Measurements from ENCODE around the gene MAT1A.

DNA sequence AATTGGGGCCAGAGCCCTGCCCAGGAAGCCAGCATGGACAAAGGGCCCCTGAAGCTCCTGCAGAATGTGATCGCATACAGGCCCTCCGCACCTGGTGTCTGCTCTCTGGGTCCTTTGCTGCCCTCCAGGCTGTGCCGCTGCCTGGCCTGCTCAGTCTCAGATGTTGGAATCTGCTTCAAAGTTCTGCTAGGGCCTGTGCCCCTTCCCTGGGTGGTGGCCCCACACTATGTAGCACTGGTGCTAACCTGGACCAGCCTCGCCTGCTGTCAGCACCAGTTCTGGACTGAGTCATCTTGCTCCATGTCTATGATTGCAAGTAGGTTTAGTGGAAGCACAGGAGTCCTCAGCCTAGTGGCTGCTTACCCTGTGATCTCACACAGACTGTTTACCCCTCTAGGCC lies 6.3 kb downstream of the MAT1A start:
- no peak for TF ChIP-seq CTCF (IDR thresholded peaks at IDR 0.05; ENCODE audit: low read depth, low read length, missing input control)
- no peak for TF ChIP-seq GABPA (IDR thresholded peaks at IDR 0.05 in 1 of 2, conservative IDR thresholded peaks at IDR 0.05 in 1 of 2)
- TF ChIP-seq, protein P1, sequence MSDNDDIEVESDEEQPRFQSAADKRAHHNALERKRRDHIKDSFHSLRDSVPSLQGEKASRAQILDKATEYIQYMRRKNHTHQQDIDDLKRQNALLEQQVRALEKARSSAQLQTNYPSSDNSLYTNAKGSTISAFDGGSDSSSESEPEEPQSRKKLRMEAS (IDR thresholded peaks at IDR 0.05) = no peak
- TF ChIP-seq SP1 (IDR thresholded peaks at IDR 0.05) = no peak
- TF ChIP-seq, protein P2, sequence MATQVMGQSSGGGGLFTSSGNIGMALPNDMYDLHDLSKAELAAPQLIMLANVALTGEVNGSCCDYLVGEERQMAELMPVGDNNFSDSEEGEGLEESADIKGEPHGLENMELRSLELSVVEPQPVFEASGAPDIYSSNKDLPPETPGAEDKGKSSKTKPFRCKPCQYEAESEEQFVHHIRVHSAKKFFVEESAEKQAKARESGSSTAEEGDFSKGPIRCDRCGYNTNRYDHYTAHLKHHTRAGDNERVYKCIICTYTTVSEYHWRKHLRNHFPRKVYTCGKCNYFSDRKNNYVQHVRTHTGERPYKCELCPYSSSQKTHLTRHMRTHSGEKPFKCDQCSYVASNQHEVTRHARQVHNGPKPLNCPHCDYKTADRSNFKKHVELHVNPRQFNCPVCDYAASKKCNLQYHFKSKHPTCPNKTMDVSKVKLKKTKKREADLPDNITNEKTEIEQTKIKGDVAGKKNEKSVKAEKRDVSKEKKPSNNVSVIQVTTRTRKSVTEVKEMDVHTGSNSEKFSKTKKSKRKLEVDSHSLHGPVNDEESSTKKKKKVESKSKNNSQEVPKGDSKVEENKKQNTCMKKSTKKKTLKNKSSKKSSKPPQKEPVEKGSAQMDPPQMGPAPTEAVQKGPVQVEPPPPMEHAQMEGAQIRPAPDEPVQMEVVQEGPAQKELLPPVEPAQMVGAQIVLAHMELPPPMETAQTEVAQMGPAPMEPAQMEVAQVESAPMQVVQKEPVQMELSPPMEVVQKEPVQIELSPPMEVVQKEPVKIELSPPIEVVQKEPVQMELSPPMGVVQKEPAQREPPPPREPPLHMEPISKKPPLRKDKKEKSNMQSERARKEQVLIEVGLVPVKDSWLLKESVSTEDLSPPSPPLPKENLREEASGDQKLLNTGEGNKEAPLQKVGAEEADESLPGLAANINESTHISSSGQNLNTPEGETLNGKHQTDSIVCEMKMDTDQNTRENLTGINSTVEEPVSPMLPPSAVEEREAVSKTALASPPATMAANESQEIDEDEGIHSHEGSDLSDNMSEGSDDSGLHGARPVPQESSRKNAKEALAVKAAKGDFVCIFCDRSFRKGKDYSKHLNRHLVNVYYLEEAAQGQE (IDR thresholded peaks at IDR 0.05) = no peak
- TF ChIP-seq, protein P3, sequence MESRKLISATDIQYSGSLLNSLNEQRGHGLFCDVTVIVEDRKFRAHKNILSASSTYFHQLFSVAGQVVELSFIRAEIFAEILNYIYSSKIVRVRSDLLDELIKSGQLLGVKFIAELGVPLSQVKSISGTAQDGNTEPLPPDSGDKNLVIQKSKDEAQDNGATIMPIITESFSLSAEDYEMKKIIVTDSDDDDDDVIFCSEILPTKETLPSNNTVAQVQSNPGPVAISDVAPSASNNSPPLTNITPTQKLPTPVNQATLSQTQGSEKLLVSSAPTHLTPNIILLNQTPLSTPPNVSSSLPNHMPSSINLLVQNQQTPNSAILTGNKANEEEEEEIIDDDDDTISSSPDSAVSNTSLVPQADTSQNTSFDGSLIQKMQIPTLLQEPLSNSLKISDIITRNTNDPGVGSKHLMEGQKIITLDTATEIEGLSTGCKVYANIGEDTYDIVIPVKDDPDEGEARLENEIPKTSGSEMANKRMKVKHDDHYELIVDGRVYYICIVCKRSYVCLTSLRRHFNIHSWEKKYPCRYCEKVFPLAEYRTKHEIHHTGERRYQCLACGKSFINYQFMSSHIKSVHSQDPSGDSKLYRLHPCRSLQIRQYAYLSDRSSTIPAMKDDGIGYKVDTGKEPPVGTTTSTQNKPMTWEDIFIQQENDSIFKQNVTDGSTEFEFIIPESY (IDR thresholded peaks at IDR 0.05) = no peak
- no peak for TF ChIP-seq TAF1 (conservative IDR thresholded peaks at IDR 0.05)
- TF ChIP-seq JUND (IDR thresholded peaks at IDR 0.05) = no peak
